GM19397 (cell line): ENCODE results near the gene CERCAM.
"Not testable (repeated sequence)": the region's sequence is repeated elsewhere in the genome, so short reads cannot be mapped to it uniquely, and the experiment has no call there.

Experiments
- ATAC-seq: cut with Tn5 transposase; IDR thresholded peaks from one replicate; pipeline ENCODE4 v1.9.1; 2021; ENCODE audit warnings: mild to moderate bottlenecking, moderate library complexity; ENCODE audit not compliant: unreplicated experiment

The CERCAM gene

GRCh38 chr9:128416432-128417019 is 4.1 kb upstream of the CERCAM start:
- no peak for ATAC-seq

GRCh38 chr9:128419061-128419925 is 1.4 kb upstream of the CERCAM start:
- no peak for ATAC-seq

- peak; percentile 69 for ATAC-seq
Measured at GRCh38 chr9:128420060-128420650, 502 bp upstream of the CERCAM start.

GRCh38 chr9:128421482-128421996 is 882 bp downstream of the CERCAM start:
- ATAC-seq: no peak

GRCh38 chr9:128422022-128422782 is 1.5 kb downstream of the CERCAM start:
- not testable (repeated sequence) for ATAC-seq

GRCh38 chr9:128422783-128423150 is 2.1 kb downstream of the CERCAM start:
- ATAC-seq: no peak

GRCh38 chr9:128423356-128423755 is 2.7 kb downstream of the CERCAM start:
- ATAC-seq: not testable (repeated sequence)

GRCh38 chr9:128424268-128424780 is 3.7 kb downstream of the CERCAM start:
- no peak for ATAC-seq

GRCh38 chr9:128428644-128429512 is 8.2 kb downstream of the CERCAM start:
- no peak for ATAC-seq

- no peak for ATAC-seq
Measured at GRCh38 chr9:128429513-128430086, 8.9 kb downstream of the CERCAM start.

- no peak for ATAC-seq
Measured at GRCh38 chr9:128431207-128431606, 10.6 kb downstream of the CERCAM start.

GRCh38 chr9:128434340-128434739 is 13.7 kb downstream of the CERCAM start:
- ATAC-seq: no peak

- ATAC-seq: no peak
Measured at GRCh38 chr9:128435611-128436010, 15.0 kb downstream of the CERCAM start.

- ATAC-seq: peak; percentile 66
Measured at GRCh38 chr9:128438343-128439109, 17.9 kb downstream of the CERCAM start.

GRCh38 chr9:128439273-128439672 is 18.6 kb downstream of the CERCAM start:
- no peak for ATAC-seq

GRCh38 chr9:128442150-128442549 is 21.5 kb downstream of the CERCAM start:
- no peak for ATAC-seq

GRCh38 chr9:128446505-128446904 is 25.8 kb downstream of the CERCAM start:
- ATAC-seq: not testable (repeated sequence)

- ATAC-seq: no peak
Measured at GRCh38 chr9:128448746-128449145, 28.1 kb downstream of the CERCAM start.

- no peak for ATAC-seq
Measured at GRCh38 chr9:128454991-128455390, 34.3 kb downstream of the CERCAM start.
